WI38 (cell line): ENCODE data around the gene SMIM30.

Experiments
- H3K4me3 ChIP-seq: 2 replicates; pipeline ENCODE4 v1.5.1; 2011; ENCODE audit warnings: low read depth, mild to moderate bottlenecking, control low read depth, low read length
- CTCF ChIP-seq: IDR thresholded peaks from 2 replicates; pipeline ENCODE4 v1.5.1; 2012; ENCODE audit warnings: low read depth, mild to moderate bottlenecking, control low read depth, low read length

Gene SMIM30

GRCh38 chr7:113100121-113100603, 18.2 kb downstream of the SMIM30 start:
- TF ChIP-seq CTCF: no peak
- no peak overlapping the region for H3K4me3 ChIP-seq

GRCh38 chr7:113099284-113099919, 19.0 kb downstream of the SMIM30 start:
- H3K4me3 ChIP-seq: no peak overlapping the region
- no peak for TF ChIP-seq CTCF

GRCh38 chr7:113094517-113095249, 23.7 kb downstream of the SMIM30 start:
- no peak overlapping the region for H3K4me3 ChIP-seq
- TF ChIP-seq CTCF: no peak

GRCh38 chr7:113093561-113093960, 24.8 kb downstream of the SMIM30 start:
- H3K4me3 ChIP-seq: no peak overlapping the region
- no peak for TF ChIP-seq CTCF

GRCh38 chr7:113092762-113093161, 25.6 kb downstream of the SMIM30 start:
- no peak overlapping the region for H3K4me3 ChIP-seq
- no peak for TF ChIP-seq CTCF

- peak overlapping the region; percentile 71 for H3K4me3 ChIP-seq
- no peak for TF ChIP-seq CTCF
Measured at GRCh38 chr7:113087071-113087998, 31.0 kb downstream of the SMIM30 start.
